ENCODE results near the gene KCNQ1. TPM values are rescaled to one million over a fixed set of nuclear protein-coding genes. Genes with fewer than 3 reads are reported as not detected.
A peak's percentile ranks its signal among the peaks of the same experiment; 100 is the strongest.

The KCNQ1 gene
- total and polyA plus RNA-seq, 9 of the 15 experiments (the other 6 are each of a cell fraction or from before 2014, with no cell fraction given) = 0.44 TPM; not detected in 8

DNA sequence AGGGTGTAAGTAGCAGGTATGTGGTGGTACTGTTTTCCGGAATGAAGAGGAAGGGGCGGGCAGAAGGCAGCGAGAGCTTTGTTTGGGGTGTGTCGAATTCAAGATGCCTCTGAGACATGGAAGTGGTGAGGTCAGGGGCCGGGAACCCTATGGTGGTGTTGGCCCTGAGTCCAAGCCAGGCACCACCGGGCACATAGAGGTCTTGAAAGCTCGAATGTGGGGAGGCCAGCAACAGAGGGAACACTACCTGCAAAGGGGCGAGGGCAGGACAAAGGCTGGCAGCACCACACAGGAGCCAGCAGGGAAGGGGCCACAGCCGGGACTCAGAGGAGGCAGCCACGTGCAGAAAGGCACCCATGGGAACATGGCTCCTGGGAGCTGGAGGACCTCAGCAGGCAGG is 383.0 kb downstream of the KCNQ1 start:
- Histone ChIP-seq H2AFZ (ENCODE audit: low read depth, low read length) (no peak overlapping the region), H3K27ac (ENCODE audit: extremely low read depth, low read depth, low read length) (no peak overlapping the region), H3K4me1 (replicated peaks in 1 of 2; ENCODE audit: control insufficient read depth in 2 of 2, insufficient read depth in 2 of 2, low read length in 2 of 2) (peaks cover 0 to 30% of the 10 kb centered on the region in 2 experiments; a peak in 2 of 5 replicates), H3K9ac (ENCODE audit: insufficient read depth in 1 of 2, low read depth in 2 of 2, low read length in 2 of 2) (peak overlapping the region in 1 of 2 experiments; percentile 61; a peak in 2 of 4 replicates), H3K9me3 (replicated peaks; ENCODE audit: control insufficient read depth, insufficient read depth, low read depth, low read length) (peaks cover 8% of the 10 kb centered on the region; the same call in 1 of the 2 replicates), H3K9me1 (ENCODE audit: control insufficient read depth, insufficient read depth, low read length) (no peaks in the 10 kb centered on the region), H3K36me3 (ENCODE audit: control insufficient read depth, insufficient read depth, low read length) (no peaks in the 10 kb centered on the region), H3K79me2 (ENCODE audit: control insufficient read depth, insufficient read depth, low read length) (no peaks in the 10 kb centered on the region), H3K4me3 (no peak overlapping the region), H4K20me1 (replicated peaks; ENCODE audit: control insufficient read depth, insufficient read depth, low read length) (no peaks in the 10 kb centered on the region), H3K27me3 (ENCODE audit: control insufficient read depth in 2 of 2, insufficient read depth in 2 of 2, low read length in 2 of 2) (peaks cover 5 to 37% of the 10 kb centered on the region in 2 experiments; a peak in 4 of 5 replicates), H3K4me2 (ENCODE audit: insufficient read depth, low read length) (no peak overlapping the region)
- in situ Hi-C loops (cut with MboI) (no loop called here), intact Hi-C loops (cut with micrococcal nuclease) (no loop called here)
- ATAC-seq (no peak), FAIRE-seq (no peak), DNase-seq (ENCODE audit: extremely low read depth in 1 of 4, low spot score in 3 of 4) (no peak)
- CTCF ChIA-PET (ENCODE audit: low intra/inter-chr PET ratio) = no interaction called here
- BruUV-seq (replicated peaks) = no TSS peak
- TF ChIP-seq ZNF707 (CRISPR knock-in tag; conservative IDR thresholded peaks at IDR 0.05) (no peak), HEY1 (CRISPR knock-in tag; IDR thresholded peaks at IDR 0.05; ENCODE audit: borderline replicate concordance) (no peak), HNRNPH1 (optimal IDR thresholded peaks at IDR 0.05; ENCODE audit: low read depth, low read length) (no peak), THAP7 (CRISPR knock-in tag; IDR thresholded peaks at IDR 0.05) (no peak)
- 10% methylated on average over 10 of the region's 10 CpGs for WGBS (ENCODE audit: insufficient coverage, low coverage, missing lambda C conversion rate)
- POLR2A ChIA-PET = interaction anchor here (0.9 kb wide), 1 partner anchor 11 kb away, joined by 4 read pairs; no protein-coding TSS in a partner anchor
